TTC549 (cell line): ENCODE data around the gene DCAF5.
"Not testable (repeated sequence)": the region's sequence is repeated elsewhere in the genome, so short reads cannot be mapped to it uniquely, and the experiment has no call there.

Source experiments
- FAIRE-seq: peaks from 2 replicates; lab custom pipeline; 2012; peaks lifted over from hg19 to GRCh38; lab: Jason Lieb, UNC

Gene DCAF5

GRCh38 chr14:69094481-69094880, 58.4 kb downstream of the DCAF5 start:
- no peak for FAIRE-seq

GRCh38 chr14:69093631-69094421, 59.1 kb downstream of the DCAF5 start:
- FAIRE-seq = no peak

- FAIRE-seq = no peak
Observed at GRCh38 chr14:69092840-69093422, 60.0 kb downstream of the DCAF5 start.

GRCh38 chr14:69091695-69092094, 61.2 kb downstream of the DCAF5 start:
- no peak for FAIRE-seq

DNA sequence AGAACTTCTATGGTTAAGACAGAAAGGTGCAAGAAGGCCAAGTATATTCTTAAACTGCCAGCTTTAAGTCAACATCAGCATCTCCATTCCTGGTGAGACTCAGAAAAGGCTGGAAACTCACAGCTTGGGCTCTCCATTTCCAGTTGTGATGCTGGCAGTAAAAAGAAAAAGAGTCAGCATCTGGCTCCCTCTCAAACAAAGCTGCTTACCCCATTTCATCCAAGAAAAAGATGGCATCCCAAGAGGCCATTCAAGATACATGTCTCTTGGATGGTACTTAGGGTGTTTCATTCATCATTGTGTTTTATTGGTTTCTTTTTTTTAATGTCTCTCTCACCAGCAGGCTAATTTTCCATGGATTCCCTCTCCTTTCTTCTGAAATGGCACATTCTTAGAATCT, 61.9 kb downstream of the DCAF5 start:
- FAIRE-seq = no peak

- no peak for FAIRE-seq
Observed at GRCh38 chr14:69090187-69090789, 62.6 kb downstream of the DCAF5 start.

- no peak for FAIRE-seq
Observed at GRCh38 chr14:69089046-69089445, 63.9 kb downstream of the DCAF5 start.

GRCh38 chr14:69088586-69088985, 64.3 kb downstream of the DCAF5 start:
- FAIRE-seq = no peak

DNA sequence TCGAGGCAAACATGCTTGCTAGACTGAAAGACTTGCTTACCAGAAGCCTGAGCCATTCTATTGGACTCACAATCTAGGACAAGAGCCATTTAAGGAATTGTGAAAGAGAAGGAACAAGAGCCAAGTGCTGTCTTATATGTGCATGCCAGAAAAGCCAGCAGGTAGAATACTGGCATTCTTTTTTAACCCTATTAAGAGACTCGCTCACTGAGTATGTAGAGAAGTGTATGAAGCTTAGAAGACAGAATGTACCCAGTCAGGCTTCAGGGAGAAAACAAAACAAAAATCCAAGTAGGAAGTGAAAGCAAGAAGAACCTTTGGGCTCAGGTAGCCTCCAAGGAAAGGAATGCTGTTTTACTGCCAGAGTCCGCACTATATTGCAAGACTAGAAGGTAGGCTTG, 65.9 kb downstream of the DCAF5 start:
- no peak for FAIRE-seq

GRCh38 chr14:69086537-69086936, 66.4 kb downstream of the DCAF5 start:
- no peak for FAIRE-seq

DNA sequence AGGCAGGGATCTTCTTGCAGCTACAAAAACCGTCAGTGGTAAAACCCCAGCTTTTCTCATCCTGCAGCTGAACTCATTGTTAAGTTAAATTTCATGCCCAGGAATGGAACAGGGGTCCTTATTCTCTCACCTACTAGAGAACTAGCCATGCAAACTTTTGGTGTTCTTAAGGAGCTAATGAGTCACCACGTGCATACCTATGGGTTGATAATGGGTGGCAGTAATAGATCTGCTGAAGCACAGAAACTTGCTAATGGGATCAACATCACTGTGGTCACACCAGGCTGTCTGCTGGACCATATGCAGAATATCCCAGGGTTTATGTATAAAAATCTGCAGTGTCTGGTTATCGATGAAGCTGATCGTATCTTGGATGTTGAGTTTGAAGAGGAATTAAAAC, 68.9 kb downstream of the DCAF5 start:
- no peak for FAIRE-seq

DNA sequence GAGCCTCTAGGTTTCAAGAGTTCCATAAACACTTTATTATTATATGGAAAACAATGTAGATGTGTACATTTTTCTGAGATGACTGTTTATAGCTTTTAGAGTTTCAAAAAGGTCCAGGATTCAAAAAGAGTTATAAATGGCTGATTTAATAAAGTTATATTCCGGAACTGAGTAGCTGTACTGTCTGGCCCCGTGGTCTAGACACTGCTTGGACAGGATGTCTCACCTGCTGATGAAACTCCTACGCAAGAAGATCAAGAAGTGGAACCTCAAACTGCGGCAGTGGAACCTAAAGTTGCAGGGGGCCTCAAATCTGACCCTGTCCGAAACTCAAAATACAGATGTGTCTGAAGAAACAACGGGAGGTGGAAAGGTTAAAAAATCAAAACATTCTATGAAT, 69.7 kb downstream of the DCAF5 start:
- FAIRE-seq = no peak

- no peak for FAIRE-seq
Observed at GRCh38 chr14:69081271-69081670, 71.6 kb downstream of the DCAF5 start.

- FAIRE-seq = no peak
Observed at GRCh38 chr14:69079747-69080146, 73.2 kb downstream of the DCAF5 start.

DNA sequence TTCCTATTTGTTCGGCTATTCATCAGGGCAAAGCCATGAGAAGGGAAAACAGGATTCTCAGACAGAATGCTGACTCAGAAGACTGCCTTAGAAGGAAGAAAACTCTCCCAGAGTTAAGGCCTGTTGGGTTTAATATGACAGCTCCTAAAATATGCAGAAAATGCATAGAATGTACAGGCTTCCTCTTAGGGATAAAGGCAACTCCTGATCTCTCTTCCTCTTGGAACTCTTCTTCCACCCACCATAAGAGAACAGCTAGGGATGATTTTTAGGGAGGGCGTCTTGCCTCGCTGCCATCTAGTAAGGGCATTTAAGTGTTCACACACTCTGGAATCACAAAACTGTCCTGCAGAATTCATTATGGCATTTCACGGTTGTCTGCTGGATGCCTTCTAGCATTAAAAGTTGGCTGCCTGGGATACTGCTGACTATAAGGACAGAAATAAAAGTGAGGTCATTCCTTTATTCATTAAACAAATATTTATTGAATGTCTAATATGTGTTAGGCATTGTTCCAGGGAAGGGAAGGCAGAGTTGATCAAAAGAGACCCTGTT, 73.7 kb downstream of the DCAF5 start:
- FAIRE-seq = no peak

GRCh38 chr14:69077841-69078240, 75.1 kb downstream of the DCAF5 start:
- no peak for FAIRE-seq

GRCh38 chr14:69077185-69077584, 75.7 kb downstream of the DCAF5 start:
- FAIRE-seq = not testable (repeated sequence)

- FAIRE-seq = no peak
Observed at GRCh38 chr14:69076341-69076740, 76.6 kb downstream of the DCAF5 start.

- FAIRE-seq = no peak
Observed at GRCh38 chr14:69073915-69074314, 79.0 kb downstream of the DCAF5 start.

- FAIRE-seq = no peak
Observed at GRCh38 chr14:69073429-69073828, 79.5 kb downstream of the DCAF5 start.

DNA sequence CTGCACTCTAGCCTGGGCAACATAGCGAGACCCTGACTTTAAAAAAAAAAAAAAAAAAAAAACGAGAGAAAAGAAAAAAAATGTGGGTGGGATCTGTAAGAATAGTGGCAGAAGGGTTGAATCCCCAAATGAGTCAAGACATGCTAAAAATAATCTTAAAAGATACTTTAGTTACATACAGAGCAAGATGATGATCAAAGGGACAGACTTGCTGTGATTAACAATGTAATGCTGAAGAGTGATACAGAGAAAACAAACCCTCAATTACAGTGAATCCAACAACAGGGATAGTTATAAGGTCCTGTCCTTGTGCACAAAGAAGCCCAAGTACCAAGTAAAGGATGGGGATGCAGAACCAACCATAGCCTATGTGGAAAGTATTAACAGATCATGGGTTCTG, 80.3 kb downstream of the DCAF5 start:
- FAIRE-seq = no peak

GRCh38 chr14:69068744-69069421, 84.0 kb downstream of the DCAF5 start:
- FAIRE-seq = no peak
